Astrocyte (in vitro differentiated cells and primary cell): Measurements from ENCODE around the gene CYP4B1. TPM values are rescaled to one million over a fixed set of nuclear protein-coding genes. Genes with fewer than 3 reads are reported as not detected.
"Not testable (repeated sequence)": the region's sequence is repeated elsewhere in the genome, so short reads cannot be mapped to it uniquely, and the experiment has no call there.

Source experiments
- DNase-seq: peaks from one replicate; pipeline ENCODE4 v3.0.0-alpha.2; 2010; ENCODE audit warnings: low read depth
- FAIRE-seq: peaks from 2 replicates; lab custom pipeline; 2011; peaks lifted over from hg19 to GRCh38; lab: Jason Lieb, UNC
- H2AFZ ChIP-seq: 2 replicates; pipeline ENCODE4 v1.6.0; 2012; ENCODE audit warnings: low read depth, low read length, inconsistent platforms
- H3K27ac ChIP-seq: 2 replicates; pipeline ENCODE4 v1.5.1; 2011; ENCODE audit warnings: low read depth, low read length, inconsistent platforms
- H3K27me3 ChIP-seq: 2 replicates; pipeline ENCODE4 v1.6.0; 2011; ENCODE audit warnings: low read length, inconsistent platforms; ENCODE audit not compliant: insufficient read depth
- H3K36me3 ChIP-seq: 2 replicates; pipeline ENCODE4 v1.5.1; 2011; ENCODE audit warnings: low read length, inconsistent platforms; ENCODE audit not compliant: insufficient read depth
- H3K4me1 ChIP-seq: 2 replicates; pipeline ENCODE4 v1.5.1; 2011; ENCODE audit warnings: low read length, inconsistent platforms; ENCODE audit not compliant: insufficient read depth
- H3K4me2 ChIP-seq: 2 replicates; pipeline ENCODE4 v1.6.0; 2012; ENCODE audit warnings: low read length, inconsistent platforms
- H3K4me3 ChIP-seq: 2 replicates; pipeline ENCODE4 v1.5.1; 2011; ENCODE audit warnings: low read depth, mild to moderate bottlenecking, low read length, inconsistent platforms; ENCODE audit not compliant: insufficient read depth
- H3K79me2 ChIP-seq: 2 replicates; pipeline ENCODE4 v1.6.0; 2012; ENCODE audit warnings: mild to moderate bottlenecking, low read length, inconsistent platforms; ENCODE audit not compliant: insufficient read depth
- H3K9ac ChIP-seq: 2 replicates; pipeline ENCODE4 v1.6.0; 2012; ENCODE audit warnings: mild to moderate bottlenecking, low read length, inconsistent platforms
- H3K9me3 ChIP-seq: 2 replicates; pipeline ENCODE4 v1.5.1; 2012; ENCODE audit warnings: low read depth, mild to moderate bottlenecking, low read length, inconsistent platforms; ENCODE audit not compliant: insufficient read depth
- H4K20me1 ChIP-seq: 2 replicates; pipeline ENCODE4 v1.6.0; 2012; ENCODE audit warnings: low read length, inconsistent platforms; ENCODE audit not compliant: insufficient read depth
- H3K27ac Mint-ChIP-seq: one replicate; pipeline ENCODE4 v1.8.0; 2021; ENCODE audit warnings: mild to moderate bottlenecking, mixed read lengths; ENCODE audit not compliant: unreplicated experiment
- H3K27me3 Mint-ChIP-seq: one replicate; pipeline ENCODE4 v1.8.0; 2021; ENCODE audit warnings: low read depth, mixed read lengths; ENCODE audit not compliant: unreplicated experiment
- H3K36me3 Mint-ChIP-seq: one replicate; pipeline ENCODE4 v1.8.0; 2021; ENCODE audit warnings: low read depth, mixed read lengths; ENCODE audit not compliant: unreplicated experiment
- H3K4me1 Mint-ChIP-seq: one replicate; pipeline ENCODE4 v1.8.0; 2021; ENCODE audit warnings: low read depth, mixed read lengths; ENCODE audit not compliant: unreplicated experiment
- H3K4me3 Mint-ChIP-seq: one replicate; pipeline ENCODE4 v1.8.0; 2021; ENCODE audit warnings: mild to moderate bottlenecking, moderate library complexity, mixed read lengths; ENCODE audit not compliant: unreplicated experiment
- H3K9me3 Mint-ChIP-seq: one replicate; pipeline ENCODE4 v1.8.0; 2021; ENCODE audit warnings: mild to moderate bottlenecking, mixed read lengths; ENCODE audit not compliant: unreplicated experiment
- CTCF ChIP-seq: IDR thresholded peaks from 2 replicates; pipeline ENCODE4 v1.5.1; 2011; ENCODE audit warnings: low read depth, mild to moderate bottlenecking, inconsistent platforms, low read length, moderate library complexity; ENCODE audit not compliant: insufficient read depth
- EZH2 ChIP-seq: IDR thresholded peaks from 2 replicates; pipeline ENCODE4 v1.6.1; 2012; ENCODE audit warnings: mild to moderate bottlenecking, low read length, inconsistent platforms; ENCODE audit not compliant: insufficient read depth
- total RNA-seq: library from RNA; stranded (reverse); gene quantifications from 2 replicates; pipeline ENCODE4 v1.2.1, GENCODE V29; 2021

CYP4B1 gene
- total RNA-seq, 1 donor from 2014 or later, result not detected

- Mint-ChIP-seq H3K4me1 (no peaks in the 10 kb centered on the region), H3K9me3 (peaks cover 13% of the 10 kb centered on the region), H3K27me3 (no peaks in the 10 kb centered on the region), H3K4me3 (no peak overlapping the region), H3K36me3 (no peaks in the 10 kb centered on the region), H3K27ac (no peak overlapping the region)
- H3K79me2 ChIP-seq, result no peaks in the 10 kb centered on the region
- TF ChIP-seq CTCF, result no peak
- no peak for TF ChIP-seq EZH2
- peaks cover 2% of the 10 kb centered on the region for H3K9me3 ChIP-seq
- no peaks in the 10 kb centered on the region for H3K4me1 ChIP-seq
- H3K4me2 ChIP-seq, result no peak overlapping the region
- DNase-seq (no peak), FAIRE-seq (no peak)
- no peak overlapping the region for H3K27ac ChIP-seq
- no peaks in the 10 kb centered on the region for H3K36me3 ChIP-seq
- no peaks in the 10 kb centered on the region for H4K20me1 ChIP-seq
- H2AFZ ChIP-seq, result no peak overlapping the region
- H3K9ac ChIP-seq, result no peak overlapping the region
- no peak overlapping the region for H3K4me3 ChIP-seq
- no peaks in the 10 kb centered on the region for H3K27me3 ChIP-seq
Observed at GRCh38 chr1:46784666-46785065, 14.2 kb upstream of the CYP4B1 start.

GRCh38 chr1:46788634-46789033 lies 10.2 kb upstream of the CYP4B1 start:
- not testable (repeated sequence) for H3K9me3 Mint-ChIP-seq, FAIRE-seq

GRCh38 chr1:46790446-46791101 lies 8.3 kb upstream of the CYP4B1 start:
- Histone ChIP-seq H3K9me3 (no peaks in the 10 kb centered on the region), H3K27ac (no peak overlapping the region), H3K4me3 (no peak overlapping the region), H2AFZ (no peak overlapping the region), H3K79me2 (no peaks in the 10 kb centered on the region), H3K9ac (no peak overlapping the region), H3K36me3 (no peaks in the 10 kb centered on the region), H4K20me1 (no peaks in the 10 kb centered on the region), H3K4me2 (no peak overlapping the region), H3K27me3 (no peaks in the 10 kb centered on the region), H3K4me1 (no peaks in the 10 kb centered on the region)
- no peak for FAIRE-seq
- TF ChIP-seq EZH2 (no peak), CTCF (no peak)
- Mint-ChIP-seq H3K9me3 (peaks cover 11% of the 10 kb centered on the region), H3K27me3 (peaks cover 5% of the 10 kb centered on the region), H3K36me3 (no peaks in the 10 kb centered on the region), H3K4me1 (no peaks in the 10 kb centered on the region), H3K4me3 (no peak overlapping the region), H3K27ac (no peak overlapping the region)
- DNase-seq, result no peak

More at GRCh38 chr1:46788634-46789033, 10.2 kb upstream of the CYP4B1 start:
- H3K79me2 ChIP-seq, DNase-seq, H3K4me2 ChIP-seq, H3K27me3 ChIP-seq, H3K27ac Mint-ChIP-seq, H3K9me3 ChIP-seq, H3K4me3 Mint-ChIP-seq, H2AFZ ChIP-seq, H3K4me1 Mint-ChIP-seq, H3K4me3 ChIP-seq, H3K9ac ChIP-seq, H4K20me1 ChIP-seq, H3K4me1 ChIP-seq, H3K27me3 Mint-ChIP-seq, H3K27ac ChIP-seq, H3K36me3 ChIP-seq, H3K36me3 Mint-ChIP-seq: not testable (repeated sequence)
